Midbrain (tissue), 1 donor: Measurements from ENCODE around the gene SRSF10.
"Not testable (repeated sequence)": the region's sequence is repeated elsewhere in the genome, so short reads cannot be mapped to it uniquely, and the experiment has no call there.

Experiments
- DNase-seq: peaks from one replicate; lab custom pipeline; 2025; lab: John Stamatoyannopoulos, UW

SRSF10 gene

GRCh38 chr1:23997812-23998211 lies 17.7 kb upstream of the SRSF10 start:
- no peak for DNase-seq

GRCh38 chr1:23996700-23997229 lies 16.6 kb upstream of the SRSF10 start:
- no peak for DNase-seq

GRCh38 chr1:23995431-23995837 lies 15.3 kb upstream of the SRSF10 start:
- no peak for DNase-seq

- not testable (repeated sequence) for DNase-seq
These were observed 11.9 kb upstream of the SRSF10 start for GRCh38 chr1:23992011-23992410.

GRCh38 chr1:23989263-23989662 lies 9.1 kb upstream of the SRSF10 start:
- no peak for DNase-seq

- not testable (repeated sequence) for DNase-seq
These were observed 6.9 kb upstream of the SRSF10 start for GRCh38 chr1:23987038-23987437.

GRCh38 chr1:23984417-23985186 lies 4.5 kb upstream of the SRSF10 start:
- DNase-seq = no peak

GRCh38 chr1:23980728-23981070 lies 572 bp upstream of the SRSF10 start:
- peak; percentile 51 for DNase-seq

- no peak for DNase-seq
These were observed 693 bp downstream of the SRSF10 start for GRCh38 chr1:23979387-23979880.

- DNase-seq = no peak
These were observed 1.3 kb downstream of the SRSF10 start for GRCh38 chr1:23978805-23979204.

- DNase-seq = no peak
These were observed 2.3 kb downstream of the SRSF10 start for GRCh38 chr1:23977854-23978191.

- no peak for DNase-seq
These were observed 2.8 kb downstream of the SRSF10 start for GRCh38 chr1:23977187-23977853.

GRCh38 chr1:23967871-23968270 lies 12.3 kb downstream of the SRSF10 start:
- no peak for DNase-seq

- DNase-seq = no peak
These were observed 13.1 kb downstream of the SRSF10 start for GRCh38 chr1:23966973-23967493.

- no peak for DNase-seq
These were observed 15.1 kb downstream of the SRSF10 start for GRCh38 chr1:23964790-23965740.

GRCh38 chr1:23964235-23964668 lies 15.9 kb downstream of the SRSF10 start:
- DNase-seq = no peak

- DNase-seq = no peak
These were observed 16.4 kb downstream of the SRSF10 start for GRCh38 chr1:23963617-23964234.

GRCh38 chr1:23960291-23961020 lies 19.7 kb downstream of the SRSF10 start:
- no peak for DNase-seq

- peak; percentile 97 for DNase-seq
These were observed 20.5 kb downstream of the SRSF10 start, which contains the start of gene PNRC2 for GRCh38 chr1:23959461-23960290. TSS of gene PNRC2 (plus strand) at chr1:23959828. CDS start at chr1:23961458, 1,630 bp downstream.
